ENCODE measurements around the gene OXTR.
A peak's percentile ranks its signal among the peaks of the same experiment; 100 is the strongest.

The OXTR gene

GRCh38 chr3:8769088-8769822 lies at the start of gene OXTR:
Gene OXTR (minus strand): TSS chr3:8769613. CDS start chr3:8768187, 1,426 bp downstream.
- peak; percentile 69 for DNase-seq

GRCh38 chr3:8817486-8817885 lies 48.1 kb upstream of the OXTR start:
- DNase-seq: no peak

- no peak for DNase-seq
These were observed 46.7 kb upstream of the OXTR start for GRCh38 chr3:8816106-8816505.

- DNase-seq: no peak
These were observed 44.0 kb upstream of the OXTR start for GRCh38 chr3:8813411-8813810.

- DNase-seq: no peak
These were observed 41.1 kb upstream of the OXTR start for GRCh38 chr3:8810561-8810960.

GRCh38 chr3:8805774-8806173 lies 36.4 kb upstream of the OXTR start:
- no peak for DNase-seq

- DNase-seq: no peak
These were observed 32.8 kb upstream of the OXTR start for GRCh38 chr3:8802256-8802655.

GRCh38 chr3:8800016-8800415 lies 30.6 kb upstream of the OXTR start:
- no peak for DNase-seq

GRCh38 chr3:8794247-8794646 lies 24.8 kb upstream of the OXTR start:
- DNase-seq: no peak

GRCh38 chr3:8793242-8793641 lies 23.8 kb upstream of the OXTR start:
- peak; percentile 65 for DNase-seq

- DNase-seq: no peak
These were observed 21.1 kb upstream of the OXTR start for GRCh38 chr3:8790529-8790928.

GRCh38 chr3:8784676-8785435 lies 15.4 kb upstream of the OXTR start:
- DNase-seq: no peak

- no peak for DNase-seq
These were observed 10.9 kb upstream of the OXTR start for GRCh38 chr3:8780279-8780678.

GRCh38 chr3:8778475-8778874 lies 9.1 kb upstream of the OXTR start:
- no peak for DNase-seq

GRCh38 chr3:8777978-8778267 lies 8.5 kb upstream of the OXTR start:
- no peak for DNase-seq

GRCh38 chr3:8777201-8777977 lies 8.0 kb upstream of the OXTR start:
- DNase-seq: no peak

GRCh38 chr3:8776406-8776805 lies 7.0 kb upstream of the OXTR start:
- DNase-seq: no peak

GRCh38 chr3:8775602-8776001 lies 6.2 kb upstream of the OXTR start:
- no peak for DNase-seq

GRCh38 chr3:8775181-8775580 lies 5.8 kb upstream of the OXTR start:
- DNase-seq: no peak

- DNase-seq: no peak
These were observed 4.6 kb upstream of the OXTR start for GRCh38 chr3:8773941-8774542.

GRCh38 chr3:8768364-8769087 lies 887 bp downstream of the OXTR start:
- DNase-seq: peak; percentile 7

GRCh38 chr3:8767667-8768363 lies 1.6 kb downstream of the OXTR start:
- DNase-seq: no peak
